HCT116 (cell line): ENCODE data around the gene HRK. TPM values are rescaled to one million over a fixed set of nuclear protein-coding genes. Genes with fewer than 3 reads are reported as not detected.

Source experiments
- ATAC-seq: fragments of 200-7000 bp; cut with Tn5 transposase; 2 replicates; pipeline ENCODE4 v1.9.1; 2020; ENCODE audit warnings: mild to moderate bottlenecking, moderate library complexity
- BruUV-seq: library from RNA; stranded (reverse); fragments of 400-500 nt; replicated peaks from 2 replicates; lab custom pipeline; 2021; lab: Mats Ljungman, UMichigan
- CTCF ChIA-PET: fragments of 300-600 bp; sonication (Branson Sonifier 250); formaldehyde crosslinking; loops from one replicate; lab custom pipeline; 2021; ENCODE audit warnings: antibody characterized with exemption; lab: Charles Lee
- POLR2A ChIA-PET: fragments of 300-600, 350-600 bp; sonication (Branson Sonifier 250); formaldehyde crosslinking; loops from one replicate; lab custom pipeline; 2021; ENCODE audit warnings: antibody characterized with exemption; lab: Charles Lee
- RAD21 ChIA-PET, 2 experiments: fragments of 300-600 bp; sonication (Branson Sonifier 250); formaldehyde crosslinking; loops; one replicate each; lab custom pipeline; 2023; ENCODE audit warnings: low total read pairs in 2 of 2; ENCODE audit not compliant: uncharacterized antibody in 2 of 2, unreplicated experiment in 2 of 2, low non-redundant PET in 1 of 2; lab: Charles Lee
- DNase-seq: peaks from one replicate; pipeline ENCODE4 v3.0.0-alpha.2; 2010; ENCODE audit warnings: low read depth, low spot score
- H2AFZ ChIP-seq: fragments of 200-600 bp; shearing (Covaris generic), sonication (generic); 2 replicates; pipeline ENCODE4 v1.6.1; 2017; ENCODE audit warnings: low read depth, mixed run types, mixed read lengths, antibody characterized with exemption, low read length; ENCODE audit not compliant: poor library complexity, severe bottlenecking
- H3K27ac ChIP-seq: 2 replicates; pipeline ENCODE4 v1.5.1; 2012; ENCODE audit warnings: low read depth, low read length
- H3K27me3 ChIP-seq: fragments of 200-600 bp; sonication (generic); 2 replicates; pipeline ENCODE4 v1.6.1; 2016; ENCODE audit warnings: mixed run types, low read length, mixed read lengths; ENCODE audit not compliant: insufficient read depth
- H3K36me3 ChIP-seq, 2 experiments: fragments of 200-500 bp in 1 of 2; fragments of 200-600 bp in 1 of 2; sonication (Bioruptor generic) in 1 of 2; sonication (generic) in 1 of 2; 2 replicates each; pipeline versions ENCODE4 v1.5.1 to v1.6.1; 2014 to 2016; ENCODE audit warnings: low read length in 2 of 2, inconsistent platforms in 1 of 2, mixed read lengths in 1 of 2, mixed run types in 1 of 2; ENCODE audit not compliant: insufficient read depth in 2 of 2, control insufficient read depth in 1 of 2
- H3K4me1 ChIP-seq, 2 experiments: fragments of 200-600 bp in 1 of 2; sonication (generic) in 1 of 2; 2 replicates each; pipeline versions ENCODE4 v1.5.1 to v1.6.1; 2012 to 2017; ENCODE audit warnings: low read length in 2 of 2, inconsistent platforms in 1 of 2, mild to moderate bottlenecking in 1 of 2, mixed read lengths in 1 of 2, mixed run types in 1 of 2, moderate library complexity in 1 of 2; ENCODE audit not compliant: insufficient read depth in 2 of 2, control insufficient read depth in 1 of 2
- H3K4me2 ChIP-seq: fragments of 200-600 bp; sonication (generic); 2 replicates; pipeline ENCODE4 v1.6.1; 2017; ENCODE audit warnings: mixed run types, low read length, mixed read lengths
- H3K4me3 ChIP-seq, 2 experiments: fragments of 200-600 bp in 1 of 2; sonication (generic) in 1 of 2; replicated peaks in 1 of 2; 2 replicates each; pipeline ENCODE4 v1.5.1; 2011 to 2016; ENCODE audit warnings: low read length in 2 of 2, control low read depth in 1 of 2, low read depth in 1 of 2, mild to moderate bottlenecking in 1 of 2, mixed read lengths in 1 of 2, mixed run types in 1 of 2
- H3K79me2 ChIP-seq: fragments of 200-600 bp; sonication (generic); 2 replicates; pipeline ENCODE4 v1.6.1; 2017; ENCODE audit warnings: mild to moderate bottlenecking, mixed run types, low read length, moderate library complexity, mixed read lengths; ENCODE audit not compliant: insufficient read depth
- H3K9ac ChIP-seq: fragments of 200-600 bp; sonication (generic); 2 replicates; pipeline ENCODE4 v1.6.1; 2016; ENCODE audit warnings: low read length, mixed read lengths
- H3K9me2 ChIP-seq: fragments of 200-600 bp; sonication (generic), shearing (Covaris generic); 2 replicates; pipeline ENCODE4 v1.6.1; 2017; ENCODE audit warnings: mixed run types, mild to moderate bottlenecking, moderate library complexity; ENCODE audit not compliant: insufficient read depth
- H3K9me3 ChIP-seq, 2 experiments: fragments of 200-500 bp in 1 of 2; fragments of 200-600 bp in 1 of 2; sonication (Bioruptor generic) in 1 of 2; sonication (generic) in 1 of 2; 2 replicates each; pipeline ENCODE4 v1.6.1; 2014 to 2017; ENCODE audit warnings: low read length in 2 of 2, mixed read lengths in 2 of 2, inconsistent platforms in 1 of 2, low read depth in 1 of 2, mild to moderate bottlenecking in 1 of 2, mixed run types in 1 of 2, moderate library complexity in 1 of 2; ENCODE audit not compliant: control insufficient read depth in 1 of 2, insufficient read depth in 1 of 2
- H4K20me1 ChIP-seq: fragments of 200-600 bp; sonication (generic), shearing (Covaris generic); 2 replicates; pipeline ENCODE4 v1.6.1; 2017; ENCODE audit warnings: mixed run types, mild to moderate bottlenecking, moderate library complexity; ENCODE audit not compliant: insufficient read depth
- CEBPB ChIP-seq: IDR thresholded peaks from 2 replicates; pipeline ENCODE4 v1.6.1; 2012; ENCODE audit warnings: low read depth
- EGR1 ChIP-seq: IDR thresholded peaks from 2 replicates; pipeline ENCODE4 v1.6.1; 2012; ENCODE audit warnings: low read depth
- EZH2phosphoT487 ChIP-seq: fragments of 200-600 bp; IDR thresholded peaks from 2 replicates; pipeline ENCODE4 v1.6.1; 2018; ENCODE audit warnings: antibody characterized with exemption, borderline replicate concordance
- JUND ChIP-seq: IDR thresholded peaks from 2 replicates; pipeline ENCODE4 v1.6.1; 2012
- POLR2A ChIP-seq: IDR thresholded peaks from 2 replicates; pipeline ENCODE4 v1.7.0; 2011; ENCODE audit warnings: borderline replicate concordance; ENCODE audit not compliant: insufficient read depth, insufficient read length; ENCODE audit errors: extremely low read depth
- POLR2AphosphoS5 ChIP-seq: IDR thresholded peaks from 2 replicates; pipeline ENCODE4 v1.6.1; 2011; ENCODE audit warnings: mild to moderate bottlenecking, low read depth, low read length, moderate library complexity
- RAD21 ChIP-seq: IDR thresholded peaks from 2 replicates; pipeline ENCODE4 v1.6.1; 2012; ENCODE audit warnings: low read depth, mild to moderate bottlenecking
- SIN3A ChIP-seq: IDR thresholded peaks from 2 replicates; pipeline ENCODE4 v1.6.1; 2012; ENCODE audit warnings: low read depth
- SRF ChIP-seq: IDR thresholded peaks from 2 replicates; pipeline ENCODE4 v1.6.1; 2012; ENCODE audit warnings: low read depth
- TCF7L2 ChIP-seq: IDR thresholded peaks from 2 replicates; pipeline ENCODE4 v1.7.0; 2011; ENCODE audit warnings: borderline replicate concordance, inconsistent platforms; ENCODE audit not compliant: insufficient read depth, insufficient read length; ENCODE audit errors: extremely low read depth
- ZNF274 ChIP-seq: fragments of 200-500 bp; sonication (Bioruptor generic); IDR thresholded peaks from 2 replicates; pipeline ENCODE4 v1.6.1; 2014; ENCODE audit warnings: mild to moderate bottlenecking, low read depth, low read length, inconsistent platforms
- intact Hi-C: fragments of 100-400 bp; cut with micrococcal nuclease; formaldehyde crosslinking; loops from 2 replicates; pipeline ENCODE4 v1.10.0; 2022
- total RNA-seq: library from RNA; stranded (reverse); gene quantifications from one replicate; pipeline ENCODE4 v1.2.1, GENCODE V29; 2021; ENCODE audit not compliant: unreplicated experiment

Gene HRK
- total RNA-seq, 1 experiment from 2014 or later, result 4.3 TPM

DNA sequence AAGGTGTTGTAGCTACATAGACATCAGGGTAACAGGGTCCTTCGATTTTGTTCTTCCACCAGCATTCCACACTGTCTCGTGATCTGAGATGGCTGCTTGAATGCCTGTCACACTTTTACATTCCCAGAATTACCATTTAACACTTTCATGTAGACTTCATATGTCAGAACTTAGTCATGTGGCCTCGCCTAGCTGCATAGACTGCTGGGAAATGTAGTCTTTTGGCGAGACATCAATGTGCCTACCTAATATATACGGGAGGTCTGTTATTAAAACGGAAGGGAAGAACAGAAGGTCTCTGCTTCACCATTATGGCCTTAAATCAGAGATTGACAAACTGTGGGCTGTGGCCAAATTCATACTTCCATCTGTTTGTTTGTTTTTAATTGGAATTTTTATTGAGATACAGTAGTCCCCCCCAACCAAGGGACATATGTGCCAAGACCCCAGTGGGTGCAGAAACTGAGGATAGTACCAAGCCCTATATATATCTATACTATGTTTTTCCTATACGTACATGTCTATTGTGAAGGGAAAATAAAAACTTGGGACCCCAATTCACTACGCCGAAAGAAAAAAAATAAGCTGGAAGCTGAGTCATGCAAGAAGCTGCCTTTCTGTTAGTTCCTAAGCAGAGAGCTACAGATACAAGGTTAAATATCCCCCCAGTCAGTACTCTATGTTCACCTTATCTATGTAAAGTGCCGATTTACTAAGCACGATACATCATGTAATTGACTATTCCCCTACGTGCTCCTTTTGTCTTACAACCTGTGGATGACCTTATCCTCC, 11.3 kb upstream of the HRK start (continued):
- TF ChIP-seq SIN3A (no peak), POLR2A (no peak), ZNF274 (no peak), JUND (no peak)
- TF ChIP-seq, all 23 proteins: peak for 0

DNA sequence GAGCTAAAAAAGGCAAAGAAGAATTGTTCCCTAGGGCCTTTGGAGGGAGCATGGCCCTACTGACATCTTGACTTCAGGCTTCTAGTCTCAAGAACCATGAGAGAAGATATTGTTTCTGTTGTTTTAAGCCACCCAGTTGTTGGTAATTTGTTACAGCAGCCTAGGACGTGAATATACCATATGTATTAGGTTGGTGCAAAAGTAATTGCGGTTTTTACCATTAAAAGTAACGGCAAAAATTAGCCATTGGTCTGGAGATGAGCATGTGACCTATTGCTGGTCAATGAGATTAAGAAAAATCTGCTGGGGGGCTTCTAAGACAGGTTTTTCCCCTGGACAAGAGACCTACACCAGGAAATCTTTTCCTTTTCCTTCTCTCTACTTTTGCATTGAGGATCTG, 9.8 kb upstream of the HRK start:
- H3K4me2 ChIP-seq, result no peak overlapping the region
- intact Hi-C loops, result no loop called here
- H3K4me3 ChIP-seq, result no peak overlapping the region
- H3K9me3 ChIP-seq, result no peaks in the 10 kb centered on the region
- H2AFZ ChIP-seq, result no peak overlapping the region
- POLR2A ChIA-PET, result no interaction called here
- H3K4me1 ChIP-seq, result no peaks in the 10 kb centered on the region
- RAD21 ChIA-PET, result no interaction called here
- BruUV-seq, result no TSS peak
- no peaks in the 10 kb centered on the region for H3K79me2 ChIP-seq
- H3K36me3 ChIP-seq, result no peaks in the 10 kb centered on the region
- H3K27ac ChIP-seq, result no peak overlapping the region
- TF ChIP-seq TCF7L2 (no peak), EGR1 (no peak), RAD21 (no peak), CEBPB (no peak), SRF (no peak), EZH2phosphoT487 (no peak), POLR2AphosphoS5 (no peak)
- no peaks in the 10 kb centered on the region for H4K20me1 ChIP-seq
- no peaks in the 10 kb centered on the region for H3K9me2 ChIP-seq
- DNase-seq (no peak), ATAC-seq (no peak)
- CTCF ChIA-PET, result interaction anchor here (0.7 to 1.5 kb wide), 2 partner anchors 9 to 28 kb away, joined by 3 to 4 read pairs; no protein-coding TSS in a partner anchor
- H3K27me3 ChIP-seq, result no peaks in the 10 kb centered on the region
- no peak overlapping the region for H3K9ac ChIP-seq
